Fibroblast of lung (primary cell): ENCODE data around the gene RGS7.

ENCODE experiments used
- EZH2 ChIP-seq: IDR thresholded peaks from 2 replicates; pipeline ENCODE4 v1.5.1; 2012; ENCODE audit warnings: low read length, control low read depth, mild to moderate bottlenecking; ENCODE audit errors: missing control alignments
- TF ChIP-seq, protein P1 (sequence below), 2 donors: IDR thresholded peaks in 1 of 2; conservative IDR thresholded peaks in 1 of 2; 1 replicate in 1 of 2; 2 replicates in 1 of 2; pipeline ENCODE4 v1.5.1; 2011 to 2012; ENCODE audit warnings: low read length in 2 of 2, control low read depth in 1 of 2, inconsistent platforms in 1 of 2, low read depth in 1 of 2, mild to moderate bottlenecking in 1 of 2

DNA sequence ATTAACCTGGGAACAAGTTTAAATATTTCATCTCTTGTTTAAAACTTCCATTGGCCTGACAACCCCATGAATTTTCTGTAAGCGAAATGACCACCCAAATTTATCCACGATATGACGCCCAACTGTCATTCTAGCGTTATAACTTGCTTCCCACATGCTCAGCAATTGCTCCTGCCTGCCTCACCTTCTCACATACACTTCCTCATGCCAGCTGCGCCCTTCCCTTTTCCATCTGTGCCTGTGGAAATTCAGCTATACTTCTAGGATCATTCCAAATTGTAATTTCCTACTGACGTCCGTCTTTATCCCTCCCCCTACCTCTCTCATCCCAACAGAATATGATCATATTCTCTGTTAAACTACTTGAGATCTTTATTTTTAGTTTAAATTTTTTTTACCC lies 248.0 kb downstream of the RGS7 start:
- TF ChIP-seq, protein P1, sequence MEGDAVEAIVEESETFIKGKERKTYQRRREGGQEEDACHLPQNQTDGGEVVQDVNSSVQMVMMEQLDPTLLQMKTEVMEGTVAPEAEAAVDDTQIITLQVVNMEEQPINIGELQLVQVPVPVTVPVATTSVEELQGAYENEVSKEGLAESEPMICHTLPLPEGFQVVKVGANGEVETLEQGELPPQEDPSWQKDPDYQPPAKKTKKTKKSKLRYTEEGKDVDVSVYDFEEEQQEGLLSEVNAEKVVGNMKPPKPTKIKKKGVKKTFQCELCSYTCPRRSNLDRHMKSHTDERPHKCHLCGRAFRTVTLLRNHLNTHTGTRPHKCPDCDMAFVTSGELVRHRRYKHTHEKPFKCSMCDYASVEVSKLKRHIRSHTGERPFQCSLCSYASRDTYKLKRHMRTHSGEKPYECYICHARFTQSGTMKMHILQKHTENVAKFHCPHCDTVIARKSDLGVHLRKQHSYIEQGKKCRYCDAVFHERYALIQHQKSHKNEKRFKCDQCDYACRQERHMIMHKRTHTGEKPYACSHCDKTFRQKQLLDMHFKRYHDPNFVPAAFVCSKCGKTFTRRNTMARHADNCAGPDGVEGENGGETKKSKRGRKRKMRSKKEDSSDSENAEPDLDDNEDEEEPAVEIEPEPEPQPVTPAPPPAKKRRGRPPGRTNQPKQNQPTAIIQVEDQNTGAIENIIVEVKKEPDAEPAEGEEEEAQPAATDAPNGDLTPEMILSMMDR (conservative IDR thresholded peaks at IDR 0.05 in 1 of 2, IDR thresholded peaks at IDR 0.05 in 1 of 2; ENCODE audit: low read depth in 1 of 2, low read length in 2 of 2) = no peak
- TF ChIP-seq EZH2 = no peak
